Breast epithelium (tissue), 4 donors: ENCODE measurements around the gene EEF1AKMT1. TPM values are rescaled to one million over a fixed set of nuclear protein-coding genes. Genes with fewer than 3 reads are reported as not detected.

Experiments used
- DNase-seq, 2 donors: peaks; one replicate each; pipeline ENCODE4 v3.0.0-alpha.2; 2019; ENCODE audit warnings: low spot score in 2 of 2
- H3K27ac ChIP-seq, 2 donors: fragments of 200-600 bp; sonication (generic) in 1 of 2; one replicate each; pipeline ENCODE4 v1.5.1; 2016 to 2019; ENCODE audit warnings: mild to moderate bottlenecking in 1 of 2
- H3K27me3 ChIP-seq, 2 donors: fragments of 200-600 bp; sonication (generic) in 1 of 2; one replicate each; pipeline versions ENCODE4 v1.5.1 to v1.6.0; 2017 to 2019; ENCODE audit warnings: control low read depth in 1 of 2, mild to moderate bottlenecking in 1 of 2
- H3K36me3 ChIP-seq: fragments of 200-600 bp; one replicate; pipeline ENCODE4 v1.5.1; 2019
- H3K4me1 ChIP-seq, 2 donors: fragments of 200-600 bp; sonication (generic); one replicate each; pipeline ENCODE4 v1.5.1; 2016 to 2019; ENCODE audit warnings: control low read depth in 1 of 2
- H3K4me3 ChIP-seq, 3 donors: fragments of 200-600 bp; sonication (generic); 1 replicate in 2 of 3; 2 replicates in 1 of 3; pipeline ENCODE4 v1.5.1; 2016 to 2019; ENCODE audit warnings: mild to moderate bottlenecking in 3 of 3, moderate library complexity in 2 of 3
- H3K9me3 ChIP-seq, 2 donors: fragments of 200-600 bp; sonication (generic) in 1 of 2; one replicate each; pipeline ENCODE4 v1.5.1; 2016 to 2019; ENCODE audit warnings: control low read depth in 1 of 2
- POLR2A ChIP-seq: fragments of 450-650 bp; IDR thresholded peaks from one replicate; pipeline ENCODE4 v1.6.1; 2016; ENCODE audit warnings: antibody characterized with exemption, mild to moderate bottlenecking, moderate library complexity
- POLR2AphosphoS5 ChIP-seq, 3 donors: sonication (generic); formaldehyde crosslinking; IDR thresholded peaks; one replicate each; pipeline ENCODE4 v1.6.1; 2017; ENCODE audit warnings: antibody characterized with exemption in 3 of 3
- intact Hi-C: fragments of 100-400 bp; cut with DNase I; formaldehyde crosslinking; loops from one replicate; pipeline ENCODE4 v1.15.1; 2023; ENCODE audit warnings: low total_unique reads
- total RNA-seq, 3 donors: library from RNA; depleted of rRNA; stranded (reverse); fragments of >200 nt; gene quantifications; one replicate each; pipeline ENCODE4 v1.1.0, GENCODE V29; 2016
- TF ChIP-seq, protein P1 (sequence below), 3 donors: fragments of 450-650 bp; IDR thresholded peaks; one replicate each; pipeline ENCODE4 v1.5.1; 2016 to 2017; ENCODE audit warnings: antibody characterized with exemption in 3 of 3, mild to moderate bottlenecking in 3 of 3, moderate library complexity in 3 of 3

EEF1AKMT1 gene
- total RNA-seq, 3 donors from 2014 or later, result 9.0 to 16.1 (median 13.5) TPM

DNA sequence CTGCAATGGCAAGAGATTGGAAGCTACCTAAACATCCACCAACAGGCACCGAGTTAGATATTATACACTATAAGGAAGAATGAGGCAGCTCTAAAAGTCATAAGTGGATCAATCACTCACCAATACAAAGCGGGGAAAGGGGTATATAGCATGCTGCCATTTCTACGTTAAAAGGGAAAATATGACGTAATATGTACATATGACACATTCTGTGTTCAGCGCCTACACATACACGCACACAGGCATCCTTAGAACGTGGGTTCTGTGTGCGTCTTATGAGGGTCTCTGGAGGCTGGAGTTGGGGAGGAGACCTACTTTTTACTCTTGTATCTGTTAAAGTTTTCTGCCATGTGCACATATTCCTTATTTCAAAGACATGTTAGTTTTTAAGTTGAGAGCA is 64.4 kb downstream of the EEF1AKMT1 start:
- intact Hi-C loops, result no loop called here
- Histone ChIP-seq H3K4me1 (no peaks in the 10 kb centered on the region), H3K27me3 (no peaks in the 10 kb centered on the region), H3K27ac (no peak overlapping the region), H3K4me3 (no peak overlapping the region), H3K36me3 (no peaks in the 10 kb centered on the region), H3K9me3 (no peaks in the 10 kb centered on the region)
- DNase-seq, result no peak
- no peak for TF ChIP-seq POLR2AphosphoS5 (IDR thresholded peaks at IDR 0.05)
- TF ChIP-seq, protein P1, sequence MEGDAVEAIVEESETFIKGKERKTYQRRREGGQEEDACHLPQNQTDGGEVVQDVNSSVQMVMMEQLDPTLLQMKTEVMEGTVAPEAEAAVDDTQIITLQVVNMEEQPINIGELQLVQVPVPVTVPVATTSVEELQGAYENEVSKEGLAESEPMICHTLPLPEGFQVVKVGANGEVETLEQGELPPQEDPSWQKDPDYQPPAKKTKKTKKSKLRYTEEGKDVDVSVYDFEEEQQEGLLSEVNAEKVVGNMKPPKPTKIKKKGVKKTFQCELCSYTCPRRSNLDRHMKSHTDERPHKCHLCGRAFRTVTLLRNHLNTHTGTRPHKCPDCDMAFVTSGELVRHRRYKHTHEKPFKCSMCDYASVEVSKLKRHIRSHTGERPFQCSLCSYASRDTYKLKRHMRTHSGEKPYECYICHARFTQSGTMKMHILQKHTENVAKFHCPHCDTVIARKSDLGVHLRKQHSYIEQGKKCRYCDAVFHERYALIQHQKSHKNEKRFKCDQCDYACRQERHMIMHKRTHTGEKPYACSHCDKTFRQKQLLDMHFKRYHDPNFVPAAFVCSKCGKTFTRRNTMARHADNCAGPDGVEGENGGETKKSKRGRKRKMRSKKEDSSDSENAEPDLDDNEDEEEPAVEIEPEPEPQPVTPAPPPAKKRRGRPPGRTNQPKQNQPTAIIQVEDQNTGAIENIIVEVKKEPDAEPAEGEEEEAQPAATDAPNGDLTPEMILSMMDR (IDR thresholded peaks at IDR 0.05), result no peak
- TF ChIP-seq POLR2A, result no peak

DNA sequence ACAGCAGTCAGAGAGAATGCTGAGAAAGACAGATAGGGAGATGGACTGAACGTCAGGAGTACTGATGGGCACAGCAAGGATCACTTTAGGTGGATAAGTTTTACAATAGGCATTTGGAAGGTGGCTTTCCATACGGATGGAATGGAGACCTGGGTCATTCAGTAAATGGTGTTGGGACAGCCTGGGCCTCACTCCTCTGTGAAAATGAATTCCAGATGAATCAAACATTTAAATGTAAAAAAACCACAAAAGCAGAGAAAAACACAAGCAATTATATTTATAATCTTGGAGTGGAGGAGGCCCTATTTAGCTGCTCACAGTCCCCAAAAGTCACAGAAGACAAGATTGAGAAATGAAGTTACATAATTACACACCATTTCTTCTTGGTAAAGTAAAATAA is 65.5 kb downstream of the EEF1AKMT1 start:
- no peaks in the 10 kb centered on the region for H3K27me3 ChIP-seq
- no peak overlapping the region for H3K27ac ChIP-seq
- H3K4me1 ChIP-seq, result no peaks in the 10 kb centered on the region
- TF ChIP-seq, protein P1 (IDR thresholded peaks at IDR 0.05), result no peak
- TF ChIP-seq POLR2AphosphoS5 (IDR thresholded peaks at IDR 0.05), result no peak
- TF ChIP-seq POLR2A, result no peak
- H3K9me3 ChIP-seq, result no peaks in the 10 kb centered on the region
- no peak overlapping the region for H3K4me3 ChIP-seq
- intact Hi-C loops, result no loop called here
- no peak for DNase-seq
- no peaks in the 10 kb centered on the region for H3K36me3 ChIP-seq

GRCh38 chr13:20706661-20707060 is 67.1 kb downstream of the EEF1AKMT1 start:
- Histone ChIP-seq H3K36me3 (no peaks in the 10 kb centered on the region), H3K9me3 (no peaks in the 10 kb centered on the region), H3K27me3 (no peaks in the 10 kb centered on the region), H3K27ac (no peak overlapping the region), H3K4me1 (no peaks in the 10 kb centered on the region), H3K4me3 (no peak overlapping the region)
- no peak for DNase-seq
- no peak for TF ChIP-seq POLR2AphosphoS5 (IDR thresholded peaks at IDR 0.05)
- no peak for TF ChIP-seq POLR2A
- TF ChIP-seq, protein P1 (IDR thresholded peaks at IDR 0.05), result no peak
- intact Hi-C loops, result no loop called here

DNA sequence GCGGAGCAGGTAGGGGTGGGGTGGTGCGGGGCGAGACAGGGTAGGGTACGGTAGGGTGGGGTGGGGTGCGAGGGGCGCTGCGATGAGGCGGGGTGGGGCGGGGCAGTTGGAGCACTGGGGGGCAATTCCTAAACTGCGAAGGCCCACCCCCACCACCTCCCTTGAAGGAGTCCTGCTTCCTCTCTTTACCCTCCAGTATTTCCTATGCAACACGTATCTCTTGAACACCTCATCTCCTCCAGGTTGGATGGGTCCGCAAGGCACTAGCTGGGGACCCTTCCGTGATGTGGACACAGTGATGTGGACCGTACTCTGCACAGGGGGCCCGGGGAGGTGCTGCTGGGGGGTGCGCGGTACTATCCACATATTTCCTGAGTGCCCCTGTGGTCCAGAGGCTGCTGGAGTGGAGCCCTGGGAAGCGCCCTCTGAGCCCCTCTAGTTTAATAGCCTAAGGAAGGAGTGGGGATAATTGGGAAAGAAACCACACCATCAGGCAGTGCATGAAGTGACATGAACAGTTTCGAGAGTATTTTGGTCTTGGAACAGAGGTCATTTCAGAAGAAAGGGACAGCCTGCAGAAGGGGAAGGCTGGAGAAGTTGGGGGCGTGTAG is 69.2 kb downstream of the EEF1AKMT1 start:
- Histone ChIP-seq H3K4me3 (peak overlapping the region; percentile 48 to 80 (median 68)), H3K27me3 (no peaks in the 10 kb centered on the region), H3K36me3 (no peaks in the 10 kb centered on the region), H3K4me1 (no peaks in the 10 kb centered on the region), H3K9me3 (no peaks in the 10 kb centered on the region), H3K27ac (peak overlapping the region; percentile 36 to 76)
- TF ChIP-seq POLR2AphosphoS5 (IDR thresholded peaks at IDR 0.05), result no peak
- TF ChIP-seq, protein P1 (IDR thresholded peaks at IDR 0.05), result no peak
- no peak for TF ChIP-seq POLR2A
- no peak for DNase-seq
- intact Hi-C loops, result no loop called here

GRCh38 chr13:20703780-20704458 is 69.8 kb downstream of the EEF1AKMT1 start:
- peak overlapping the region; percentile 48 to 80 (median 68) for H3K4me3 ChIP-seq
- intact Hi-C loops, result no loop called here
- no peaks in the 10 kb centered on the region for H3K4me1 ChIP-seq
- no peaks in the 10 kb centered on the region for H3K27me3 ChIP-seq
- peak; percentile 47 to 69 for DNase-seq
- peak overlapping the region; percentile 36 to 76 for H3K27ac ChIP-seq
- H3K9me3 ChIP-seq, result no peaks in the 10 kb centered on the region
- H3K36me3 ChIP-seq, result no peaks in the 10 kb centered on the region
- TF ChIP-seq POLR2AphosphoS5 (IDR thresholded peaks at IDR 0.05) (no peak), POLR2A (no peak)
- TF ChIP-seq, protein P1 (IDR thresholded peaks at IDR 0.05), result peak in 1 of 3 donors; percentile 82
